ENCODE data around the gene TMEM270.

The TMEM270 gene

DNA sequence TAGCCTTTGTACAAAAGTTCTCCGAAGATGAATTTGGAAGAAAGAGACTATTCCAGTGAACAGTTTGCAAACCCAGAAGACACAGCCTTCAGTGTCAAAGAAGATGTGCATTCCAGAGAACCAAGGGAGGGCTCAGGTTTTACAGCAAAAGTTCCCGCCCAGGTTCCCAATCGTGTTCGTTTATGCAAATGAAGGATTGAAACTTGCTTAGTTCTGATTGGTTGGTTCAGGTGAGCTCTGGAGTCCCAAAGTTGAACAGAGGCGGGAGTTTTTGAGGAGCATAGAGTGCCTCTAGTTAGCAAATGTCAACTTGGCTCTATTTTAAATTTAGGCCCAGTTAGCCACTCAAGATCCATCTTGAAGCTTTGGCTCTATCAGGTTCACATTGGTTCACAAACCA is 51.3 kb downstream of the TMEM270 start:
- Mint-ChIP-seq H3K4me1 (ENCODE audit: low read depth) (no peaks in the 10 kb centered on the region), H3K4me3 (no peak overlapping the region), H3K27ac (no peak overlapping the region), H3K36me3 (ENCODE audit: low read depth) (no peaks in the 10 kb centered on the region), H3K27me3 (ENCODE audit: low read depth) (no peaks in the 10 kb centered on the region), H3K9me3 (no peaks in the 10 kb centered on the region)

Data from T-helper 1 cell treated with Interleukin-12 subunit alpha and Interleukin-12 subunit beta and Interleukin-4 antibody, amounts not matched to agents 30 μg/mL and 1 μg/mL, for 36 hours (primary cell).